B cell (primary cell): ENCODE data around the gene CNGA2. TPM values are rescaled to one million over a fixed set of nuclear protein-coding genes. Genes with fewer than 3 reads are reported as not detected.

Source experiments
- ATAC-seq: fragments of 200-7000 bp; cut with Tn5 transposase; one replicate; pipeline ENCODE4 v1.10.0; 2021; ENCODE audit warnings: low read depth, mild to moderate bottlenecking, moderate number of reproducible peaks, moderate library complexity
- CTCF ChIA-PET: fragments of 350-600 bp; sonication (Branson Sonifier 250); formaldehyde crosslinking; loops from one replicate; lab custom pipeline; 2021; ENCODE audit warnings: antibody characterized with exemption, inconsistent platforms; lab: Charles Lee
- POLR2A ChIA-PET: fragments of 350-600 bp; sonication (Branson Sonifier 250); formaldehyde crosslinking; loops from one replicate; lab custom pipeline; 2021; ENCODE audit warnings: antibody characterized with exemption; lab: Charles Lee
- DNase-seq: peaks from one replicate; pipeline ENCODE4 v3.0.0; 2013
- H2AFZ ChIP-seq: 2 replicates; pipeline ENCODE4 v1.6.1; 2012; ENCODE audit warnings: mild to moderate bottlenecking, low read depth, low read length; ENCODE audit not compliant: insufficient read depth, poor library complexity, severe bottlenecking
- H3K27ac ChIP-seq, 2 donors: 1 replicate in 1 of 2; 2 replicates in 1 of 2; pipeline ENCODE4 v1.5.1; 2012 to 2013; ENCODE audit warnings: low read length in 2 of 2, mild to moderate bottlenecking in 2 of 2, moderate library complexity in 1 of 2
- H3K27me3 ChIP-seq, 4 experiments: fragments of 200-600 bp in 1 of 4; sonication (generic) in 1 of 4; replicated peaks in 1 of 4; 1 replicate in 2 of 4; 2 replicates in 2 of 4; pipeline versions ENCODE4 v1.6.1 to v1.7.0; 2013 to 2016; ENCODE audit warnings: low read length in 3 of 4, mild to moderate bottlenecking in 2 of 4, mixed read lengths in 1 of 4, moderate library complexity in 1 of 4; ENCODE audit not compliant: insufficient read depth in 4 of 4, control insufficient read depth in 3 of 4; ENCODE audit errors: control extremely low read depth in 1 of 4
- H3K36me3 ChIP-seq, 2 experiments: replicated peaks in 1 of 2; 1 replicate in 1 of 2; 2 replicates in 1 of 2; pipeline versions ENCODE4 v1.6.1 to v1.7.1; 2013; ENCODE audit warnings: low read length in 1 of 2; ENCODE audit not compliant: insufficient read depth in 2 of 2, control insufficient read depth in 1 of 2; ENCODE audit errors: control extremely low read depth in 1 of 2, extremely low read depth in 1 of 2
- H3K4me1 ChIP-seq, 2 donors: fragments of 200-600 bp in 1 of 2; sonication (generic) in 1 of 2; 1 replicate in 1 of 2; 2 replicates in 1 of 2; pipeline versions ENCODE4 v1.5.1 to v1.6.1; 2013 to 2017; ENCODE audit warnings: low read length in 2 of 2; ENCODE audit not compliant: control insufficient read depth in 2 of 2, insufficient read depth in 2 of 2
- H3K4me2 ChIP-seq: replicated peaks from 2 replicates; pipeline ENCODE3; 2012; ENCODE audit warnings: mild to moderate bottlenecking, low read depth, low read length; ENCODE audit not compliant: poor library complexity, severe bottlenecking
- H3K4me3 ChIP-seq, 5 experiments: fragments of 200-600 bp in 1 of 5; sonication (generic) in 1 of 5; 1 replicate in 3 of 5; 2 replicates in 2 of 5; pipeline versions ENCODE4 v1.5.1 to v1.7.0; 2011 to 2016; ENCODE audit warnings: low read length in 4 of 5, mild to moderate bottlenecking in 4 of 5, low read depth in 2 of 5, control low read depth in 1 of 5, moderate library complexity in 1 of 5; ENCODE audit not compliant: insufficient read depth in 1 of 5; ENCODE audit errors: control extremely low read depth in 1 of 5, extremely low read depth in 1 of 5
- H3K79me2 ChIP-seq: fragments of 200-600 bp; sonication (generic); one replicate; pipeline ENCODE4 v1.6.0; 2016; ENCODE audit warnings: low read length; ENCODE audit not compliant: control insufficient read depth, insufficient read depth
- H3K9ac ChIP-seq: fragments of 200-600 bp; sonication (generic); 2 replicates; pipeline ENCODE4 v1.6.1; 2017; ENCODE audit warnings: mild to moderate bottlenecking, low read length, moderate library complexity
- H3K9me3 ChIP-seq, 3 donors: one replicate each; pipeline versions ENCODE4 v1.6.1 to v1.7.1; 2013; ENCODE audit warnings: low read length in 2 of 3; ENCODE audit not compliant: control insufficient read depth in 2 of 3, insufficient read depth in 1 of 3; ENCODE audit errors: control extremely low read depth in 1 of 3
- H4K20me1 ChIP-seq: 2 replicates; pipeline ENCODE4 v1.6.0; 2012; ENCODE audit warnings: mild to moderate bottlenecking, low read length; ENCODE audit not compliant: insufficient read depth, control insufficient read depth, poor library complexity, severe bottlenecking
- H3K27ac Mint-ChIP-seq: one replicate; pipeline ENCODE4 v1.8.0; 2021; ENCODE audit warnings: mixed read lengths
- H3K27me3 Mint-ChIP-seq: one replicate; pipeline ENCODE4 v1.8.0; 2021; ENCODE audit warnings: mixed read lengths
- H3K4me1 Mint-ChIP-seq: one replicate; pipeline ENCODE4 v1.8.0; 2021; ENCODE audit warnings: mixed read lengths
- H3K4me3 Mint-ChIP-seq: one replicate; pipeline ENCODE4 v1.8.0; 2021; ENCODE audit warnings: mixed read lengths
- H3K9me3 Mint-ChIP-seq: one replicate; pipeline ENCODE4 v1.8.0; 2022; ENCODE audit warnings: mixed read lengths; ENCODE audit not compliant: insufficient read depth
- CTCF ChIP-seq: fragments of 200-600 bp; IDR thresholded peaks from one replicate; pipeline ENCODE4 v1.8.0; 2022; ENCODE audit warnings: antibody characterized with exemption, mild to moderate bottlenecking
- EZH2 ChIP-seq: IDR thresholded peaks from 2 replicates; pipeline ENCODE4 v1.6.1; 2012; ENCODE audit warnings: borderline replicate concordance, low read depth, mild to moderate bottlenecking, moderate library complexity, low read length; ENCODE audit not compliant: insufficient read depth, poor library complexity, severe bottlenecking
- WGBS: methylation state at CpG from one replicate; pipeline ENCODE4 v1.1.5; 2013; ENCODE audit warnings: missing lambda C conversion rate; ENCODE audit not compliant: insufficient coverage; 5-methylcytosine and 5-hydroxymethylcytosine counted together
- intact Hi-C: fragments of 100-400 bp; cut with micrococcal nuclease; formaldehyde crosslinking; loops from one replicate; pipeline ENCODE4 v1.10.0; 2022
- polyA plus RNA-seq: library from polyadenylated mRNA; depleted of rRNA; stranded (reverse); fragments of >200 nt; gene quantifications from 2 replicates; pipeline ENCODE4 v1.2.3, GENCODE V29; 2012
- total RNA-seq, 2 donors: library from RNA; stranded (reverse); fragments of 120-200 nt in 1 of 2; gene quantifications; 1 replicate in 1 of 2; 2 replicates in 1 of 2; pipeline versions ENCODE4 v1.2.3 to v1.2.4, GENCODE V29; 2013 to 2022

CNGA2 gene
- total and polyA plus RNA-seq, 2 donors (not counting 1 experiment from before 2014, with no cell fraction given): not detected

- intact Hi-C loops: no loop called here
- Mint-ChIP-seq H3K9me3 (no peaks in the 10 kb centered on the region), H3K27ac (no peak overlapping the region), H3K4me1 (no peaks in the 10 kb centered on the region), H3K4me3 (no peak overlapping the region), H3K27me3 (no peaks in the 10 kb centered on the region)
- WGBS: 95% methylated on average over 3 of the region's 5 CpGs
- ChIA-PET CTCF (no interaction called here), POLR2A (no interaction called here)
- Histone ChIP-seq H2AFZ (no peak overlapping the region), H3K4me2 (no peak overlapping the region), H3K9ac (no peak overlapping the region), H3K9me3 (no peaks in the 10 kb centered on the region), H3K27ac (no peak overlapping the region), H3K27me3 (no peaks in the 10 kb centered on the region), H4K20me1 (no peaks in the 10 kb centered on the region), H3K4me1 (no peaks in the 10 kb centered on the region), H3K79me2 (no peaks in the 10 kb centered on the region), H3K4me3 (no peak overlapping the region), H3K36me3 (no peaks in the 10 kb centered on the region)
- ATAC-seq (no peak), DNase-seq (no peak)
- TF ChIP-seq EZH2: no peak
- no peak for TF ChIP-seq CTCF
Measured at GRCh38 chrX:151742311-151742710, 7.8 kb downstream of the CNGA2 start.

GRCh38 chrX:151743651-151744470 lies 9.3 kb downstream of the CNGA2 start:
- WGBS: 92% methylated on average over 11 of the region's 21 CpGs
- ChIA-PET POLR2A (no interaction called here), CTCF (no interaction called here)
- no peak overlapping the region for H2AFZ ChIP-seq
- ATAC-seq (no peak), DNase-seq (no peak)
- Mint-ChIP-seq H3K9me3 (no peaks in the 10 kb centered on the region), H3K27ac (no peak overlapping the region), H3K4me3 (no peak overlapping the region), H3K27me3 (peaks cover 3% of the 10 kb centered on the region), H3K4me1 (no peaks in the 10 kb centered on the region)
- H3K9me3 ChIP-seq: no peaks in the 10 kb centered on the region
- no peaks in the 10 kb centered on the region for H4K20me1 ChIP-seq
- H3K27me3 ChIP-seq: no peaks in the 10 kb centered on the region
- TF ChIP-seq CTCF (no peak), EZH2 (no peak)
- no peak overlapping the region for H3K4me2 ChIP-seq
- H3K4me3 ChIP-seq: no peak overlapping the region
- H3K27ac ChIP-seq: no peak overlapping the region
- no peaks in the 10 kb centered on the region for H3K79me2 ChIP-seq
- intact Hi-C loops: no loop called here
- no peak overlapping the region for H3K9ac ChIP-seq
- H3K36me3 ChIP-seq: no peaks in the 10 kb centered on the region
- H3K4me1 ChIP-seq: no peaks in the 10 kb centered on the region
